ENCODE results near the gene MEGF11.

MEGF11 gene

DNA sequence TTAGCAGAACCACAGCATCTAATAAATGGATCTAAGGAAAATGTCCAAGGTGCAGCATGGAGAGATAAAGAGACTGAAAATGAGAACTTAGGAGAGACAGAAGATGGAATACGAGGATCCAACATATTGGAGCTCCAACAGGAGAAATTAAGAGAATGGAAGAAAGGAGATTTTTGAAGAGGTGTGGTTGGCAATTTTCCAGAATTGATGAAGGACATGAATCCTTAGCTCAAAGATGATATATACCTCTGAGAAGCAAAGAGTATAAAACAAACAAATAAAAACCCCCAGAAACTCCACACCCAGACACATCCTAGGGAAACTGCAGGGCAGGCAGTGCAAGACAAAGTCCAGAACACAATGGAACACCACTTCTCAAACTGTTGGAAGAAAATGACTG, 141.2 kb downstream of the MEGF11 start:
- DNase-seq (ENCODE audit: low spot score) = no peak

DNA sequence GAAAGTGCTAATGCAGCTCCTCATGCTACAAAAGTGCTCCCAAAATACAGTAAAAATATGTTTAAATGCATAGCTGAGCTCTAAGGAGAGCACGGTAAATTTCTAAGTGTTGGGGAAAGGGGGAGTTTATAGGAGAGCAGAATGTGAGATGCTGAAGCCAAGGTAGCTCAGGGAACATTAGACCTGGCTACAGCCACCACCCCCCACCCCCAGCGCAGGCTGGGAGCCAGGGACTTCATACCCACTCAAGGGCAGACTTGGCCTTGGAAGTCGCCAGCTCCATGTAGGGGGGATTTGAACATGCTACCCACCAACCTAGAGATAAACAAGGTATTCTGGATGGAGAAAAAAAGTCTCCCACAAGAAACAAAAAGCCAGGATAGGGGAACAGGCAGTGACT, 142.2 kb downstream of the MEGF11 start:
- DNase-seq (ENCODE audit: low spot score) = no peak

DNA sequence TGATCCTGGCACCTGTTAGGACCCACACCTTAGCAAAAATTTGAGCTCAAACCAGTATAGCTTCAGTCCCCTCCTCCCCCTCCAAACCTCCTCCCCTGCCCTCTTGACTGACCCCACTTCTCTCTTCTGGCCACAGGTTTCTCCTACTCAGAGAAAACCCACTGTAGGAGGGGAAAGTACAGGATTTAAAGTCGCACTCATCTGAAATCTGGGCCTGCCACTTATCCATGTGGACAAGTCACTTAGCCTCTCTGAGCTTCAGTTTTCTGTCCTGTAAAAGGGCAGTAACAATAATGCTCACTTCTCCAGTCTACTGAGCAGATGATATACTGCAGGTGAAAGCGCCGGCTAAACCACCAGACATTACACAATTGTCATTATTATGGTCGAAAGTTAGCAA, 142.7 kb downstream of the MEGF11 start:
- DNase-seq (ENCODE audit: low spot score) = no peak

DNA sequence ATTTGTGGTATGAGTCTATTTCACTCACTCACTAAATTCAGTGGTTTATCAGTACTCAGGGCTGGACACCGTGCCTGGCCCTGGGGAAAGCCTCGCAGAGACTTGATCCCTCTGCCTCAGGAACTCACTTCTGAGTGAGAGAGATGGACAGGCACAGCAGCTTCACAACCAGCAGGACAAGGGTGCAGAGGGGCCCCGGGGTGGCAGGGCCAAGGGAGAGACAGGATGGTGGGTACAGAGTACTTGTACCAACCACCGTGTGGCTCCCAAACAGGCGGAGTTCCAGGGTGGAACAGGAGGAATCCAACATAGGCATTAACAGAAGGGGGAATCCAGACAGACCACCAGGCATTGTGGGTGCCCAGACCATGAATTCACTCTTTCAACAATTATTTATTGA, 143.7 kb downstream of the MEGF11 start:
- no peak for DNase-seq (ENCODE audit: low spot score)

DNA sequence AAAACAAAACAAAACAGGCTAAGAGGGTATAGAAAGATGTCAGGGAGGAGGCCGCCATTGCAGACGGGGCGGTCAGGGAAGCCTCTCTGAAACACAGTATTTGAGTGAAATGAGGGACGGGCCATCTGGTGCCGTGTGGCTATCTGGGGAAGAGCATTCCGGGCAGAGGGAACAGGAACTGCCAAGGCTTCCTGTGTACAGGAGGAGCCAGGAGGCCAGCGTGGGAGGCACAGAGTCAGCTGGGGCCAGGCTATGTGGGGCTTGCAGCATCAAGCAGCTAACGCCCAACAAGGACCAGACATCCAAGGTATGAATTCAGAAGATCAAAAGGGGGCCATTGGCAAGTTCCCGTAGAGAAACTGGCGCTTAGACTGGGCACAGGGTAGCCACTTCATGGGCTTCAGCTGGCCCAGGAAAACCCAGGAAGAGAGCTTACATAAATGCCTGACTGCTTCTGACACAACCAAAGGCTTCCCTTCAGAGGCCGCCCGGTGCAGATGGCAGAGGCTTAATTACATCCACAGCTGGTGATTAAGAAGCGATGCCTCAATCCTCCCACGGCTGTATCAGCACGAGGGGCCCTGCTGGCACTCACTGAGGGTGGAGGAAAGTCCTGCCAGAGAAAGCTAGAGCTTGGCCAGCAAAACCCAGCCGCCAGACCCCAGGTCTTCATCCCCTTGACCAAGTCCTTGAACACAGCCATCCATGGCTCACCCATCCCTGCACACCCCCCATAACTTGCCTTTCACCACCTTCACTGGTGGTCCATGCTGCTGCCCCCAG, 144.9 kb downstream of the MEGF11 start:
- DNase-seq (ENCODE audit: low spot score) = no peak

DNA sequence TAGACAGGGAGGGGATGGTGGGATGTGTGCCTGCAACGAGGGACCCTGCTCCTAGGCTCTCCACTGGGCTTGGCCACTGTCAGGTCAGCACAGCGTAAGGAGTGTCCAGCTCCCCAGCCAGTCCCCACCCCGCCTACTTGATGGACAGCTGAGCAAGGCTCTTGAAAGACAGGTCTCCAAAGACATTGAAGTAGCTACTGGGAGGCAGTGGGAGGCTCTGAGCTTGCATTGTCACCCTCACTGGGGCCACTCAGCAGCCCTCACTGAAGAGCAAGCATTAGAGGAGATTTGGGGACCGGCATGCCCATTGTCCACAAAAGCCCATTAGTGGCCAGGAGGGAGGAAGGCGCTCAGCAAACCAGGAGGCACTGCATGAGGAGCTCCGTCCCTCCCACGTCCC, 146.5 kb downstream of the MEGF11 start:
- no peak for DNase-seq (ENCODE audit: low spot score)

DNA sequence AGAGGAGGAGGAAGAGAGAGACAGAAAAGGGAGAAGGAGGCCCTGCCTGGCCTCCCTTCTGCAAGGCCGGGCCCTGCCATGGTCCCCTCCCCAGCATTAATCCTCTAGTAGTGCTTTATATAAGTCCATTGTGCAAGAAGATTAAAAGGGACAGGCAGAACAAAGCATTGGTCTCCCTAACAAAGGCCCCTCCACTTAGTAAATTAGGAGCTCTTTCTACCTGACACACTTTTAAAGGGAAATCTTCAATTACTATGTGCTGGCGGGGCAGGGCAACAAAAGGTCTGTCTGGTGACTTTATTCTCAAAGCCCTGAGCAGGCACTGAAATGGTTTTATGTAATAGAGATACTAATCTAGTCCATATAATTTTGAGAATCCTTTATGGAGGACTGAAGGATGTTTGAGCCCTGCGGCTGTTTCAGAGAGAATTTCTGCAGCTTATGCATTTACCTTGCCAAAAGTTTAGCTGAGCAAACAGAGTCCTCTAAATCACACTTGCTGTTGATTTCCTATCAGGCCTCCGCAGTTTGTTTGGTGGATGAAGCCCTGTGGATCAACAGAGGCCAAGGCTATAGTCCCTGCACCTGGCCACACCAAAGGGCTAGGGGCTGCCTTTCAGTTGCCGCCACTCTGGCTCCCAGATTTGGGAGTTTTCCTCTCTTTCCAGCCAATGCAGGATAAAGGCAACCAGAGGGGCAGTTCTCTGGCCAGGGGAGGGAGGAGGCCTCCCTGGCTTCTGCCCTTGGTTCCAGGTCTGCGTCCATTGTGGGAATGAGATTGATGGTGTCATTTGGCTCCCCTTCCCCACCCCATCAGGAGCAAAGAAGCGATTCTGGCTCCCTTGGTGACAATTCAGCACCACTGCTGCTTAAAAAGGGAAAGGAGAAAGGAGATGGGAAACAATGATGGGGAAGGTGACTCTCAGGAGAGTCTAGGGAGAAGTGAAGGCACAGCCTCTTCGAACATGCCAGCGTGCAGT, 148.0 kb downstream of the MEGF11 start:
- no peak for DNase-seq (ENCODE audit: low spot score)

DNA sequence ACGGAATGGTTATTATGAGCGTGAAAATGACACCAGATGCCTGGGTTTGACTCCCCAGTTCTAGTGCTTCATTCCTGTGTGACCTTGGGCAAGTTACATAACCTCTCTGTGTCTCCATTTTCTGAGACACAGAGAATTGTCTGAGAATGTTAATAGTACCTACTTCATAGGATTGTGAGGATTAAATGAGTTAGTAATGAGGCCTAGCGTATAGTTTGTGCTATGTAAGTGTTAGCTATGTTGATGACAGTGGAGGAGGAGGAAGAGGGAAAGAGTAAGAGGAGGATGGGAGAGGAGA, 150.3 kb downstream of the MEGF11 start:
- no peak for DNase-seq (ENCODE audit: low spot score)

DNA sequence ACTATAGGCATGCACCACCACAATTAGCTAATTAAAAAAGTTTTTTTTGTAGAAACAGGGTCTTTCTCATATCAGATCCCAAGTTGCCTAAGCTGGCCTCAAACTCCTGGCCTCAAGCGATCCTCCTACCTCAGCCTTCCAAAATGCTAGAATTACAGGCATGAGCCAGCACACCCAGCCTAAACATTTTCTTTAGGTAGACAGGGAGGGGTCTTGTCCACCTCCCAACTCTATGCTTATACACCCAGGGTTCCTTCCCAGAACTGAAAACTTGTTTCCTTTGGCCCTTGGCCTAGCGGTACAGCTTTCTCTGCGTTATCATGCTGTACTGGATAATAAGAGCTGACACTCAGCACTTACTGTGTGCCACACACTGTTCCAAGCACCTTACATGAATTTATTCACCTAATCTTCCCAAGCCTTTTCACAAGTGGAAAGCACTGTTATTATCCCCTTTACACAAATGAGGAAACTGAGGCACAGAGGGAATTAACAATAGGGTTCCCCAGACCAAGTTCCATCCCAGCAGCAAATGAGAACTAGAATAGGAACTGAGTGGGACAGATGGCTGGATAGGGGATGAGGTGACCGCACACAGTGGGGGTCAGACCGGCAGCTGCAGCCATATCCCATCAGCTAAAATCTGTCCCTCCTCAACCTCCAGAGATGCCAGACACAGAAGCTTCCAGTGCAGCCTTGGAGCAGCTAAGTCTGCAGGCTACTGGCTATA, 150.8 kb downstream of the MEGF11 start:
- DNase-seq (ENCODE audit: low spot score) = no peak

DNA sequence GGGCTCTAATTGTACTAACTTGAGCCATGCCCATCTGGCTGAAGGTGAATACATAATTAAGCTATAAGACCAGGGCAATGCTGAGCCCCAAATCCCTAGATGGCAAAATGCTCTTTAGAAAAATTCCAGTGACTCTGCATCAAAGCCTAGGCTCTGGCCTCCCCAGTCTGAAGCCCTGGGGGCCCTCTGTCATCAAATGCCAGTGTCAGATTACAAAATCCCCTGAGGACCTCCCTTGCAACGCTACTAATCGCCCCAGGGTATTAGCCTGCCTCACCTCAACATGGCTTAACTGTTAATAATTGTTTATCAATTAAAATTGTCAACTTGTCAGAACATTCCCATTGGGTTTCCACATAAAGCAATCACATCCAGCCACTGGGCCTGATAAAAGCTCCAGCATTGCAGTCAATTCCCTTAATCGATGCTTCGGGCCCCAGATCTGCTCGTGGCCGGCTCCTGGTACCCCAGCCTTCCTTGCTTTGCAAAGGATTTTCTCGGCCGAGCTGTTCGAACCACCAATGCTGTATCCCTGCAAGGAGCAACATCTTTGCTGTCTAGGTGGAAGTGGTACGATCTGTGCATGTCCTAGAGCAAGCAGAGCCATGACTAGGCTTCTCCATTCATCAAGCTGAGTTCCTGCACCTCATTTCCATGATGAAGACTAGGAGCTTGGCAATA, 151.7 kb downstream of the MEGF11 start:
- no peak for DNase-seq (ENCODE audit: low spot score)

DNA sequence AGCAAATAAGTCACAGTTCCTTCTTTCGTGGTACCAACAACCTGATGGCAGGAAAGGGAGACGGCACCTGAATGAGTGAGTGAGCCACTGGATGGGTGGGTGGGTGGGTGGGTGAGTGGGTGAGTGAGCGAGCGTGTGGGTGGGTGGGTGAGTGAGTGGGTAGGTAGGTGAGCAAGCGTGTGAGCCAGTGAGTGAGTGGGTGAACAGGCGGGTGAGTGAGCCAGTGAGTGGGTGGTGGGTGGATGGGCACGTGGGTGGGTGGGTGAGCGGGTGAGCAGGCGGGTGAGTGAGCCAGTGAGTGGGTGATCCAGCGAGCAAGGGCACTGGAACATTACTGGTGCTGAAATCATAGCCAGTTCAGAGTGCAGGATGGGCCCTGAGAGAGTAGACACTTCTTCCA, 152.8 kb downstream of the MEGF11 start:
- DNase-seq (ENCODE audit: low spot score) = no peak

DNA sequence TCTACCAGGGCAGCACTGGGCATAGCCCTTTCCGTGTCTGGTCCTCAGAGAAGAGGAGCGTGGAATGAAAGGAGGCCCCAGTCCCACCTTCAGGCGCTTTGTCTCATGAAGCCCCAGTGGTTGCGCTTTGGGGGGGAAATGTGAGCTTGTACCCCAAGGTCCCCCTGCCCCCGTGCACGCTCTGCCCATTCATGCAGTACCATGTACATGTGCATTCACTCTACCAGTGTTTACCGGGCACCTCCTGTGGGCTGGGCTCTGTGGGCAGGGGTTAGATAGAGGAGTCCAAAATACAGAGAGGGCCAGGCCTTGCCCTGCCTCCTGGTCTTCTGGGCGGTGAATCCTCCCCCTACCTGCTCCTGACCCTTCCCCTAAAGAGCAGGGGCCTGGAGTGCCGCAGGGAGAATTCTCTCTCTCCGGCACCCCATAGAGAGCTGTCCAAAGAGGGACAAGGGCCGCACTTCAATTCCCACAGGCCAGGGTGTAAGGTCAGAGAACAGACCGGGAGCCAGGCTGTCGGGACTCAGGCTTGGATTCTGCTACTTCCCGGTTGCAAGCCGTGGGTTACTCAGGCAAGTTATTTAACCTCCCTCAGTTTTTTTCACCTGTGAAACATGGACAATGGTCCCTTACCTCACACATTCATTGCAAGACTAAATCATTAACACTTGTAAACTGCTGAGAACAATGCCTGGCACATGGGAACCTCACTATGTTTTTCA, 153.4 kb downstream of the MEGF11 start:
- no peak for DNase-seq (ENCODE audit: low spot score)

DNA sequence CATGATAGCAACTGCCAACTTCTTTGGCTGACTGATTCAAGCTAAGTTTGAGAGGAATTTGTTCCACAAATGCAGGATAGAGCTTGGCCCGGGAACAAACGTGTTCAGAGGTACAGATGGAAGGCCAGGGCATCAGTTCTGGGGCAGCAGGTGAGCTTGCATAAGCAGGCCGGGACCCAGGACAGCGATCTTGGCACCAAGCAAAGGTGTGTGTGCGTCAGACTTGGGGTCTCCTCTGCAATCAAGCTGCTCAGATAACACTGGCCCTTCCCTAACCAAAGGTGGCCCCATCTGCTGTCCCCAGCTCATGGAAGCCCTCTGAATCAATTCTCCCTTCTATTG, 155.6 kb downstream of the MEGF11 start:
- no peak for DNase-seq (ENCODE audit: low spot score)

DNA sequence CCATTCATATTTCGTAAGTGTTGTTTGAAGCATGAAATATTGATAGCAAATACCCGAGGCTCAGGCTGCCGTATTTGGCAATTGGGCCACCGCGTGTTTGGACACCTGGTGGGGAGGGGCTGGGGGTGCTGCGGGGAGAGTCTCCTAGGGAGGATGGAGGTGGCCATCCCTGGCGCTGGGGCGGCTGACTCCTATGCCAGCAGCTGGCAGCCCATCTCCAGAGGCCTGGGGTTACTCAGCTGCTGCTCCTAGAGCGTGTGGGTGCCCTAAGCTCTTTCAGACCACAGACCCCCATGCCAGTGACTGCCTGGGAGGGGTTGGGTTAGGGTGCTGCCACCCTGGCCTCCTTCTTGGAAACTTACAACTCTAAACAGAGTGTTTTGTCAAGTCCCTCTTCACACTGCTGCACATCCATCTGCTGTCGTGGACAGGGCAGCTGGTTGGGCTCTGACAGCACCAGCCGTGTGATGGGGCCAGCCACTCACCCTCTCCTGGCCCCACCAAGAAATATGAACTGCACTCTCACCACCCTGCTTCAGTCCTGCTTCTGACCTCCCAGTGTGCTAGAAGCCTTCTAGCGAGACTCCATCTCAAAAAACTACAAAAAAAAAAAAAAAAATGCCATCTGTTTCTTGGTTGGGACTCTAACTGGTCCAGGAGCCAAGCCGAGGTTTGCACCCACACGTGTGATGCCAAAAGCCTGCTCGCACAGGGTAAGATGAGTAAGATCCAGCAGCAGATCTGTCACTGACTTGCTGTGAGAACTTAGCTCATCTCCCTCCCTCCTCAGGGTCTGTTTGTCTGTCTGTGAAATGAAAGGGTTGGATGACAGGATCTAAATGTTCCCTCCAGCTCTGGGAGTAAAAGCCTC, 156.2 kb downstream of the MEGF11 start:
- DNase-seq (ENCODE audit: low spot score) = no peak

DNA sequence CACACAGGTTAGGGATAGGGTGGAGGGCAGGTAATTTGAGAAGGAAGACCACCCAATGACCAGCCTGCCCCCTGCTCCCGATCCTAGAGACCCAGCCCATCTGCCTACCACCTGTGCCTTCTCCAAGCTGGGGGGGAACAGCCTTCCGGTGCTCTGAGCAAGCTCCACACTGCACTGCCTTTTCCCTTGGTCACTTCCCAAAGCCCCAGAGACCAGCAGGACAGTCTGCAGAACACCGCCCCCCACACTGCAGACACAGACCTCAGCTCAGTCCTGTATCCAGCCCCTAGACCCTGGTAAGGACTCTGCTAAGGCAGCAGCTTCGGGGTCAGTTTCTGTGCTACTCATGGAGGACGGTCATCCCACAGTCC, 156.9 kb downstream of the MEGF11 start:
- DNase-seq (ENCODE audit: low spot score) = no peak

DNA sequence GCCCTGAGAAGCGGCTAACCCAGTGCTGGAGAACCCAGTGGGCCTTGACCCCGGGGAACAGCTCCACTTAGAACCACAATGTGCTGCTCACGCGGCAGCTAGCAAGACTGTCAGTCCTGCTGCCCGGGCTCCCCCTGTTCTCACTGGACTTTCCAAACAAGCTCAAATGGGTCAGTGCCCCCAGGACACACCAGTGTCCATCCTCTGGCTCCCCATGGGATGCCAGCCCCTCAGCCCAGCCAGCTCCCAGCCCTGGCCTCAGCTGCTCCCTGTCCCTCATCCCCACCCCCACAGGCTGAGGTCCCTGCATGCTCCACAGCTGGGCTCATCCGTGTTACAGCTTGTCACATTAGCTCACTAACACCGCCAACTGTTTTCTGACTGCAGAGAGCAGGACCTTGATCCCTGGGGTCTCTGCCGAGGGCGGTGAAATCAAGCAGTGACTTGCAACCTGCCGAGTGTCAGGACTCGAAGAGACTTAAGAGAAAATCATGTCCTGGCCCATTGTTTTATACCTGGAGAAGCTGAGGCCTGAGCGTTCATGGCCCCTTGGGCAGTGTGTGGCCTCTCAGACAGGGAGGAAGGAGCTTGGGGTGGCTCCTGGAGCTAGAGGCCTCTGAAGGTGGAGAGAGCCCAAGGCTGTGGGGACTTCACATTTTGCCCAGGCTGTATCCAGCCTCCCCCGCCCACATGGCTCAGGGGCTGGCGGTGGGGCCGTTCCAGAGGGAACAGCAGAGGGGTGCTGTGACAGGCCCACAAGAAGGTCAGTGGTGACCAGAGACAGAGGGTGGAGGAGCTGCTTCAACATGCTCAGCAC, 157.5 kb downstream of the MEGF11 start:
- no peak for DNase-seq (ENCODE audit: low spot score)

DNA sequence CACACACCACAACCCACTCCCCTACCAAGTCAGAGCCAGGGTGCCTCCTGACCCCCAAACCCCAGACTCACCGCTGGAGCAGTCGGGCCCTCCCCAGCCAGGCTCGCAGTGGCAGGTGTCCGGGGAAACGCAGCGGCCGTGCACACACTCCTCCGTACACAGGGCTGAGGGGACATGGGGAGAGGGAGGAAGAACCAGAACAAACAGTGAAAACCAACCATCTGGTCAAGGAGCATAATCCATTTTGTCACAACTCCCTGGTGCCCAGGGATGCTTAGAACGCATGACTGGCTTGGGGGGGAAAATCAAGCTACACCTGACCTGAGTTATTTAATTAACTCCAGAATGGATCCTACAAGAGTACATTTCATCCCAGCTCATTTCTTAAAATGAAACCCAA, 159.2 kb downstream of the MEGF11 start:
- DNase-seq (ENCODE audit: low spot score) = no peak

DNA sequence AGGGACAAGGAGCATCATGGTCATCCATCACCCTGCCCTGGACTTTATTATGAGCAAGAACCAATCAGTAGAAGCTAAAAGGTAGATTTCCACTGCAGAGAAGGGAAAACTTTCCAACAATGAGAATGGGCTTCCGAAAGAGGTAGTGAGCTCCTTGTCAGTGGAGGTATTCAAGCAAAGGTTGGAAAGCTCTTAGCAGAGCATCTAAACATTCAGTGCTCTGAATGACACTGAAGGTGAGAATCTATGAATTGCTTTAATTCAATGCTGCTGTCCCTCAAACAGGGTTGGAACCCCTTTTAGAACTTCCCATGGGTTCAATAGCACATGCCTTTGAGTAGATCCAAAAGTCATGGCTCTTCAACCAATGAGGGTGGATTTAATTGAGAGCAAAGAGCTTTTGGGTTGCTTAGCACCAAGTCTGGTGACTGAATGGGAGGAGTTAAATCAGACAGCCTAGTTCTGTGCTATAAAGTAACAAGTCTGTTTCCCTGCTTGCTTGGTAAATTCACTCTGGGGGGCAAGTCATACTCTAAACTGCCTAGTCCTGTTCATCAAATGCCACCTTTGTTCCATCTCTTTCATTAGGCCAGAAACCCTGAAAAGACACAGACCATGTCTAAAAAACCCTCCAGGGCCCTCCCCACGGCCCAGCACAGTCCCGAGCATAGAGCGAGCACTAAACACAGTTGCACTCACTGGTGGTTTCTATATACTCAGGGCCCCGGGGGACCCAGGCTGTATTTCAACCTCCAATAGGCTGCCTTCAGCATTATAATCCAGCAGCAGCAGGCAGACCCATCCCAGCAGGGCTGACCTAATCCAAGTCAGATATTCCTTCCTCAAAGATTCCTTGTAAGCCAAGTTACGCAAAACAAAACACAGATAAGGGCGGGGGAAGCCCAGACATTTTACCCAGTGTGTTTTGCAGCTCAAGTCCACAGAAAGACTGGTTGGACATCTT, 161.2 kb downstream of the MEGF11 start:
- no peak for DNase-seq (ENCODE audit: low spot score)

DNA sequence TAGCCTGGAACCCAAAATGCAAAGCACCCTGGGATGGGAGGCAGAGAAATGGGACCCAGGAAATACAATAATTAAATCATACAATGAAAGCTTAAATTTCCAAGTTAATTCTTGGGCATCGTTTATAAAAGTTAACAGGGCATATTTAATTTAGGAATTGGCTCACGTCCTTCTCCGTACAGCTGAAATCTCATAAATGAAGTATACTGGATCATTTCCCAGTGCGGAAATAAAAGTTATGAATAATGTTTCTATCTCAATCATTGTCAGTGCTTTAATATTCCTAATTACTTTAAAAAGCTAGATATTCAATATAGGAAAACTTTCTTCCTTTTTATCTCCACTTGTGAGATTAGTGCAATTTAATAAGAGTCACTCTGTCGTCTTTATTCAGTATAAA, 164.0 kb downstream of the MEGF11 start:
- DNase-seq (ENCODE audit: low spot score) = no peak

Data from hematopoietic multipotent progenitor cell treated with erythropoietin and hydrocortisone succinate and interleukin-3 and kit ligand, for 17 days (in vitro differentiated cells).